HCT116 (cell line): Measurements from ENCODE around the gene UAP1L1.
A peak's percentile ranks its signal among the peaks of the same experiment; 100 is the strongest.

ENCODE experiments used
- ATF3 ChIP-seq: IDR thresholded peaks from 2 replicates; pipeline ENCODE4 v1.6.1; 2012
- CTCF ChIP-seq, 3 experiments: fragments of 200-600 bp in 1 of 3; sonication (generic) in 1 of 3; IDR thresholded peaks in 2 of 3; conservative IDR thresholded peaks in 1 of 3; 2 replicates each; pipeline ENCODE4 v1.5.1; 2012 to 2017; ENCODE audit warnings: low read depth in 2 of 3, low read length in 2 of 3, antibody characterized with exemption in 1 of 3, borderline replicate concordance in 1 of 3, control low read depth in 1 of 3, mild to moderate bottlenecking in 1 of 3, mixed read lengths in 1 of 3, mixed run types in 1 of 3, moderate library complexity in 1 of 3; ENCODE audit not compliant: insufficient read depth in 1 of 3
- EZH2 ChIP-seq: fragments of 200-600 bp; sonication (generic); IDR thresholded peaks from 2 replicates; pipeline ENCODE4 v1.6.1; 2017; ENCODE audit warnings: antibody characterized with exemption, mixed run types
- EZH2phosphoT487 ChIP-seq: fragments of 200-600 bp; IDR thresholded peaks from 2 replicates; pipeline ENCODE4 v1.6.1; 2018; ENCODE audit warnings: antibody characterized with exemption, borderline replicate concordance
- FOSL1 ChIP-seq: IDR thresholded peaks from 2 replicates; pipeline ENCODE4 v1.6.1; 2012; ENCODE audit warnings: low read depth
- JUND ChIP-seq: IDR thresholded peaks from 2 replicates; pipeline ENCODE4 v1.6.1; 2012
- POLR2A ChIP-seq: IDR thresholded peaks from 2 replicates; pipeline ENCODE4 v1.7.0; 2011; ENCODE audit warnings: borderline replicate concordance; ENCODE audit not compliant: insufficient read depth, insufficient read length; ENCODE audit errors: extremely low read depth
- POLR2AphosphoS5 ChIP-seq: IDR thresholded peaks from 2 replicates; pipeline ENCODE4 v1.6.1; 2011; ENCODE audit warnings: mild to moderate bottlenecking, low read depth, low read length, moderate library complexity
- REST ChIP-seq: IDR thresholded peaks from 2 replicates; pipeline ENCODE4 v1.6.1; 2012; ENCODE audit warnings: low read depth
- SIN3A ChIP-seq: IDR thresholded peaks from 2 replicates; pipeline ENCODE4 v1.6.1; 2012; ENCODE audit warnings: low read depth
- YY1 ChIP-seq: IDR thresholded peaks from 2 replicates; pipeline ENCODE4 v1.6.1; 2011; ENCODE audit warnings: low read length, low read depth, moderate library complexity, mild to moderate bottlenecking; ENCODE audit not compliant: insufficient replicate concordance; ENCODE audit errors: extremely low read depth

DNA sequence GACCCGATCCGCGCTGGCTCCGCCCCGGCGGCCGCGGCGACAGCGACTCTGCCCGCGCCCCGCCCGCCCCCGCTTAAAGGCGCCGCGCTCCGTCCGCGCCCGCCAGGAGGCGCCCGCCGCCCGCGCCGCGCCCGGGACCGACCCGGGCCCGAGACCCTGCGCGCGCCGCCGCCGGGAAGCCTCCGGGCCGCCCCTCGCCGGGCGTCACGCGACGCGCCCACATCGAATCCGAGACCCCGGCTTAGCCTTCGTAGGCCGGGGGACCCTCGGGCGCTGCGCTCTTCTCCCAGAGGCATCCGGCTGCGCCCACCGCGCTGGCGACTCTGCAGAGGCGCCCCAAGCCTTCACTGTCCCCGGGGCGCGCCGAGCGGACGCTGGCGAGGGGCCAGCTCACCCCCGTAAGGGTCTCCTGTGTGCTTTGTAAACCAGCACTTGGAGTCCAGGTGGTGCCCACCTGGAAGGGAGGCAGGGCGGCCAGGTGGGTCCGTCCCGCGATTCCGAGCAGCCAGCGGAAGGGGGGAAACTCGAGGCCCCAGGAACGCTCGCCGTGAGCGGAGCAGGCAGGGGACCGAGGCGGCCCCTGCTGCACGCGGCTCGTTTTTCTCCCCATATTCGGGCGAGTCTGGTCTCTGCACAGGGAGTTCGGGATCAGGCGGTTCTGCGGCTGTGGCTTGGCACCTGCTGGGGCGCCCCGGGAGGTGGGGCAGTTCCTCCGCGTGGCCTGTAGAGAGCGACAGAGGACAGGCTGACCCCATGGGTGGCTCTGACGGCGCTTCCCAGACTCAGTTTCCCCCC is 48.9 kb upstream of the UAP1L1 start:
- TF ChIP-seq CTCF (IDR thresholded peaks at IDR 0.05 in 2 of 3, conservative IDR thresholded peaks at IDR 0.05 in 1 of 3; ENCODE audit: borderline replicate concordance in 1 of 3, insufficient read depth in 1 of 3, low read depth in 2 of 3, low read length in 2 of 3), result peak in 2 of 3 experiments; percentile 59 to 85; a peak in 4 of 6 replicates
- TF ChIP-seq EZH2, result no peak
- TF ChIP-seq POLR2A, result no peak
- no peak for TF ChIP-seq ATF3
- TF ChIP-seq POLR2AphosphoS5, result peak; percentile 13; the same call in 1 of the 2 replicates
- no peak for TF ChIP-seq EZH2phosphoT487
- TF ChIP-seq REST, result no peak
- no peak for TF ChIP-seq YY1
- TF ChIP-seq FOSL1, result no peak
- TF ChIP-seq SIN3A, result no peak
- no peak for TF ChIP-seq JUND
